Amniotic epithelial cell (primary cell): ENCODE measurements around the gene CLDN14.

ENCODE experiments used
- DNase-seq: peaks from one replicate; pipeline ENCODE4 v3.0.0-alpha.2; 2010; ENCODE audit warnings: low read depth

Gene CLDN14

GRCh38 chr21:36470294-36470693 lies 9.6 kb downstream of the CLDN14 start:
- no peak for DNase-seq

GRCh38 chr21:36466061-36466511 lies 13.8 kb downstream of the CLDN14 start:
- DNase-seq = no peak

DNA sequence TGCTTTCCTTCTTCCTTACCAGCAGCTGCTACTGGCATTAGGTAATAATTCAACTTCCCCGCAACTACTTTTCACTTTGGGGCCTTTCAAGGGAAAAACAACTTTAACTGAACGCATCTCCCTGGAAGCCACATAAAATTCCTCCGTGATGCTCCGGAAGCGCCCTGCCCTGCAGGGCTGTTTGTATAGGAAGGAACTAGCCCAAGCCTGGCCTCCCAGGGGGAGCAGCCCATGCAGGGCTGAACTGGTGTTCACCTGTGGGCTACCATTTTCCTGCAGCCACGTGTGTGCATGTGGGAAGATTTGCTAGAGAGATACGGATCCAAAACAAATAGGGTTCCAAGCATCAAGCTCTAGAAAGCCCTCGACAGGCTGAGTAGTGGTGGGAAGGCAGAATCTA lies 14.4 kb downstream of the CLDN14 start:
- DNase-seq = no peak

- DNase-seq = no peak
These were observed 15.3 kb downstream of the CLDN14 start for GRCh38 chr21:36464590-36464989.

DNA sequence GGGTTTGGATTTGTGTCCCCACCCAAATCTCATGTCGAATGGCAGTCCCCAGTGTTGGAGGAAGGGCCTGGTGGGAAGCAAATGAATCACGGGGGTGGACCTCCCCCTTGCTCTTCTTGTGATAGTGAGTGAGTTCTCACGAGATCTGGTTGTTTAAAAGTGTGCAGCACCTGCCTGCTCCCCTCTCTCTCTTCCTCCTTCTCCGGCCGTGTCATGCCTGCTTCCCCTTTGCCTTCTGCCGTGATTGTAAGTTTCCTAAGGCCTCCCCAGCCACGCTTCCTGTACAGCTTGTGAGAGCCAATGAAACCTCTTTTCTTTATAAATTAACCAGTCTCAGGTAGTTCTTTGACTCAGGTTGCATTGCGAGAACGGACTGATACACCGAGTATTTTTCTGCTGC lies 15.9 kb downstream of the CLDN14 start:
- DNase-seq = no peak

DNA sequence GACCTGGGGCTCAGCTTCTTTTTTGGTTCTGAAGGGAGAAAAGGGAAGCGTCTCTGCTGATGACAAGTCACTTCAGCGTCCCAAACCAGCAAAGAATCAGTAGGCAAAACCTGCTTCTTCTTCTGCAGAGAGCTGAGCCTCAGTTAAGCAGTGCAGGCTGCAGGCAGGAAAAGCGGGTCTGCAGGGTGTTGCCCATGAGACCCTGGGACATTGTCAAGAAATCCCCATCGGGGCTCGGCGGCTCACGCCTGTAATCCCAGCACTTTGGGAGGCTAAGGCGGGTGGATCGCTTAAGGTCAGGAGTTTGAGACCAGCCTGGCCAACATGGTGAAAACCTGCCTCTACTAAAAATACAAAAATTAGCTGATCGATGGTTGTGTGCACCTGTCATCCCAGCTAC lies 16.7 kb downstream of the CLDN14 start:
- no peak for DNase-seq

DNA sequence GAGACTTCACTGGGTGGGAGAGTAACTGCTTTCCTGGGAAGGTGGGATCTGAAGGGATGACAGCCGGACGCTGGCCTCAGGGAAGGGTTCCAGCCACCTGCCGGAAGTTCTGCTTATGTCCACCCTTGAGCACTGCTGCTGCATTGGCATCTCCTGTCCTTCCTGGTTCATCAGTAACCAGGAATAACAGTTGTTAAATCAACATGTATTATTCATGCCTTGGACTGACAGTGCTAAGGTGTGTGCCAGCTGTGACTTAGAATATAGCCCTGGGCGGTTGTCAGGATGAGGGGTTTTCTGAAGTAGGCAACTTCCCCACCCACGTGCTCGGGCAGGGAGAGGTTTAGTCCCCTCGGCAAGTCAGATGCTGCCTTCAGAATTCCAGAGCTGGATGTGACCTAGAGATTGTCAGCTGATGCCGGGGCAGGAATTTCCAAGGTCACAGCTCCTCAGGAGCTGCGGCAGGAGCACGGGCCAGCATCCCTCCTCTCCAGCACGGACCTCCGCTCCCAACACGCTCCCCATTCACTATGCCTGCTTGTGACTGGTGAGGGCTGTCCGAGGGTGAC lies 17.9 kb downstream of the CLDN14 start:
- no peak for DNase-seq

DNA sequence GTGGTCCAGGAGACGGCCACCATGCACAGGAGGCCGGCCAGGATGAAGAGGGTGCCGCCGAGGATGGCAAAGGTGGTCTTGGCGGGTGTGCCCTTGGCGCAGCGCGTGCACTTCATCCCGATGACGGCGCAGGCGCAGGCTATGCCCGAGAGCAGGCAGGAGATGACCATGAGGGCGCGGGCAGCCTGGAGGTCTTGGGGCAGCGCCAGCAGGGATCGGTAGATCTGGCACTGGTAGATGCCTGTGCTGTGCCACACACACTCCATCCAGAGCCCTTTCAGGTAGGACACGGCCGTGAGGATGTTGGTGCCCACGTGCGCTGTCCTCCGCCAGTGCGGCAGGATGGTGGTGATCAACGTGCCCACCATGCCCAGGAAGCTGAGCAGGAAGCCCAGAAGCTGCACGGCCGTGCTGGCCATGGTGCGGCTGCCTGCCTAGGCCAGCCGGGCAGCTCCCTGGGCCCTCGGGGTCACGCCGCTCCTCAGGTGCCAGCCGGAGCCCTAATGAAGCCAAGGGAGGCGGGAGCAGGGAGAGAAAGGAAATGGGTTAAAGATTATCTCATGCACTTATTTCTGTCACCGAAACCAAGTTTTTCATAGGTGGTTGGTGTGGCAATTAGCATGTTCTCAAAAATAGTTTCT lies 18.5 kb downstream of the CLDN14 start:
- no peak for DNase-seq

DNA sequence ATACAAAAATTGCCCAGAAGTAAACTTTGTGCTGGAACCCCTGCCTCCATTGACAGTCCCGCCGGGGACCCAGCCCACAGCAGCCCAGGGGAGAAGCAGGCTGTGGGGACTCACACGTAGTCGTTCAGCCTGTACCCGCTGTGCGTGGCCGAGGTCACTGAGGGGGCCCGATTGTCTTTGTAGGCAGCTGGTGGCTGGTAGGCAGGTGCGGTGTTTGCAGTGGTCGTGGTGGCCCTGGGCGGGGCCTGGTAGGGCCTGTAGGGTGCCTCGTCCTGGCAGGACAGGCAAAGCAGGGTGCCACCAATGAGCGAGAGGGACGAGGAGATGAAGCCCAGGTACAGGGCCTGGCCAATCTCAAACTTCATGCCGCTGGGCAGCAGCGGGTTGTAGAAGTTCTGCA lies 19.1 kb downstream of the CLDN14 start:
- DNase-seq = no peak

DNA sequence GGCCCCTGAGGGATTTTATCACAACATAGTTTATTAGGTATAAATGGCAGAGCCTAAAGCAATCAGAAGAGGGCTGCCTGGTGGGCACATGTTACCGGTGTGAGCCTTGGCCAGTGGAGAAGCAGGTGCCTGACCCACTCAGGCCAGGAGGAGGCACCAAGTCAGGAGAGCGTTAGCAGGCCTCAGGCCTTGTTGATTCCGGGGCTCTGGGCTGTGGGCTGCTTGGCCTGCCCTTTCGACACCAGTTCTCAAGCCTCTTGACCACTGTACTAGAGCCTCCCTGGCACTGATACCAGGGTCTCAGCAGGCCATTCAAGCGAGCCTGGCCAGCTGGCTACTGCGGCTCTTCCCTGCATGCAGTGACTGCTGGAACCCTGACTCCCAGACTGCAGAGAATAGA lies 20.8 kb downstream of the CLDN14 start:
- no peak for DNase-seq

DNA sequence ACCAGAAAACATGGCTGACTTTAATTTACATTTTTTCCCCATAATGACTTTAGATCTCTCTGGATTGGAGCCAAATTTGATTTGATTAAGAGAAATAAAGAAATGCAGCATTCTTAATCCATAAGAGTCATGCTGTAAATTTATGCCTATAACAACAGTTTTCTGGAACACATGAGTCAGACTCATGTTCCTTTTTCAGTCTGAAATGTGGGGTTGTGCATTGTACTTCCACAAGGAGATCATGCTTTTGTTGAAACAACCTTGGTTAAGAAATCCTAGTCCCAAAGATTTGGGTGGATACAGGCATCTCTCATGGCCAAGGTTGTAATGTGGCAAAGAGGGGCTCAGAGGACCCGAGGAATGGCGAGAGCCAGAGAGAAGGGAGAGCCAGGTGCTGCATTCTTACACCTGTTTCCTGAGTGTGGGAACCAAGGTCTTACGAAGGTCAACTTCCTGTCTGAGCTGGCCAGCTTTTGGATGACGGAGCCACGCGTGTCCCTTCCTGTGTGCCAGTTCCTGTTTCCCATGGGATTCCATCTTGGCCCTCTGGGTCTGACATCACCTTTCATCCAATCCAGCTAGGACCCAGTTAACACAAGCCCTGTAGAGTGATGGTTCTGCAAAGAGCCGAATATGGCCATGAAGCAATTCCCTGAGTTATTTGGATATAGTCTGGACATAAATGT lies 23.1 kb downstream of the CLDN14 start:
- DNase-seq = peak; percentile 40

- no peak for DNase-seq
These were observed 25.2 kb downstream of the CLDN14 start for GRCh38 chr21:36454706-36455105.

- DNase-seq = no peak
These were observed 25.8 kb downstream of the CLDN14 start for GRCh38 chr21:36454093-36454531.

DNA sequence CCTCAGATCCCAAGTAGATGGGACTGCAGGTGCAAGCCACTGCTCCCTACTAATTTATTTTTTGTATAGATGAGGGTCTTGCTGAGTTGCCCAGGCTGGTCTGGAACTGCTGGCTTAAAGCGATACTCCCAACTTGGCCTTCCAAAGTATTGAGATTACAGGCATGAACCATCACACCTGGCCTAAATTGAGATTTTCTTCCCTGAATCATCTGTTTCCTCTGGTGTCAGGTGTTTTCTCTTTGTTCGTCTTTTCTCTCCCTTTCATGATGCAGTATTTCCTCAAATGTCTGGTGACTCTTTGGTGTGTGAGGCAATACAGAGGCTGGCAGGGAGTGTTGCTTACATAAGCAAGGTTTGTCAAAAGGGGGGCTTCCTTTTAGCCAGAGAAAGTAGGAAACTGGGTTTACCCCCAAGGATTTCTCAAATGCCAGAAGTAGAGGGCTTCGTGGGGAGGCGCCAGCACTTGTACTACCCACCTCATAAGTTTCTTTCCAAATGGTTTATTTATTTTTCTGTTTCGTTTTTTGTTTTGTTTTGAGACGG lies 27.6 kb downstream of the CLDN14 start:
- DNase-seq = no peak

- no peak for DNase-seq
These were observed 28.4 kb downstream of the CLDN14 start for GRCh38 chr21:36451506-36451905.

GRCh38 chr21:36450511-36450910 lies 29.4 kb downstream of the CLDN14 start:
- peak; percentile 69 for DNase-seq

DNA sequence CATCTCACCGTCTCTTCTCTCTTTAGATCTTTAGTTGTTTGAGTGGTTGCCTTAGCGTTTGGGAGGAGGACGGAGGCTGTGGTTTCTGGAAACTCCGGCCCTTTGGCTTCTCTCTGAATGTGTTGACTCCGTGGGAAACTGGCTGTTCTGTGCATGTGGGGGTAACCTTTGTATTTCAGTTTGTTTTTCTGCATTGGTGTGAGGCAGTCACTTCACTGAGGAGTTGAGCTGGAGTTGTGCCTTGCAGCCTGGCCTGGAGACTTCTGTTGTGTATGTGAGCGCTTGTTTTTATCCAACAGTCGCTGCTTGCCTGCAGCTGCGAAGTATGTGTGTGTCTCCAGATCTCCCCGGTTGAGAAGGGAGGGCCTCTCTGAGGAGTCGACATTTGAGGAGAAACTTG lies 33.6 kb downstream of the CLDN14 start:
- DNase-seq = no peak

GRCh38 chr21:36441715-36442114 lies 38.2 kb downstream of the CLDN14 start:
- DNase-seq = no peak

DNA sequence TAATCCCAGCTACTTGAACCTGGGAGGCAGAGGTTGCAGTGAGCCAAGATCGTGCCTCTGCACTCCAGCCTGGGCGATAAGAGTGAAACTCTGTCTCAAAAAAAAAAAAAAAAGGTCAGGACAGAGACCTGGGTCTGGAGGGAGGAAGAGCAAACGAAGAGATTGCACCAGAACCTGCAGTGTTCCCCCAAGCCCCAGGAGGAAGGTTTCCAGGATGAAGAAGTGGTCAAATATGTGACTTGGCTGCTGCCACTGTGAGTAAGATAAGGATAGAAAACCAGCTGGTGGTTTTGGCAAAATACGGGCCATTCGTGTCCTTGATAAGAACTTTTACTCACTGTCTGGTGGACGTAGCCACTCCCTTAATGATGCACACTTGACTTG lies 42.2 kb downstream of the CLDN14 start:
- DNase-seq = peak; percentile 94

DNA sequence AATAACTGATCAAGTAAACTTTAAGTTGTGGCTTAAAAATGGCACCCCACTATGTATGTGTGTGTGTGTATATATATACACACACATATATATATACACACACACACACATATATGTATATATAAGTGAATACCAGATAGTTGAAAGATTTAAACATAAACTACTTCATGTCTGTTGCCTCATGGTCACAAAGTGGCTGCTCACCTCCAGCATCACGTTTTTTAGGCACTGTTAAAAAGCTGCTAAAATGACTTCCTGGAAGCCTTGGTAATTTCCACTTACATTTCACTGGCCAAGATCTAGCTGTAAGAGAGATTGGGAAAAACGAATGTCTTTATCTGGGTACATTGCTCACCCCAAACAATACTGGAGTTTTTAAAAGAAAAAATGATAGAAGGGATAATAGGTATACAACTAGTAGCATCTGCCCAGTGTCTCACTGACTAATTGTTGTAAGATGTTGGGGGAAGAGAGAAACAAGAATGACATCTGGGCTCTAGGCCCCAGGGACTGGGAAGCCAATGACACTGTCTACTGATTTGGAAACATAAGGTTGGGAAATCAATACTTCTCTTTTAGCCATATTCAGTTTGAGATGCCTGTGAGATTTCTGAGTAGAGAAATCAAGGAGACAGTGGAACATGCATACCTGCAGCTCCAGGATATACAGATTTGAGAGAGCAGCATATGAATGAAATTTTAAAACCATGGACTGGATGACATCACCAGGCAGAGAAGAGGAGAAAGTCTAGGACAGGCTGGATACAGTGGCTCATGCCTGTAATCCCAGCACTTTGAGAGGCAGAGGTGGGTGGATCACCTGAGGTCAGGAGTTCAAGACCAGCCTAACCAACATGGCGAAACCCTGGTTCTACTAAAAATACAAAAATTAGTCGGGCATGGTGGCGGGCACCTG lies 42.8 kb downstream of the CLDN14 start:
- no peak for DNase-seq

- no peak for DNase-seq
These were observed 45.8 kb downstream of the CLDN14 start for GRCh38 chr21:36434144-36434543.

DNA sequence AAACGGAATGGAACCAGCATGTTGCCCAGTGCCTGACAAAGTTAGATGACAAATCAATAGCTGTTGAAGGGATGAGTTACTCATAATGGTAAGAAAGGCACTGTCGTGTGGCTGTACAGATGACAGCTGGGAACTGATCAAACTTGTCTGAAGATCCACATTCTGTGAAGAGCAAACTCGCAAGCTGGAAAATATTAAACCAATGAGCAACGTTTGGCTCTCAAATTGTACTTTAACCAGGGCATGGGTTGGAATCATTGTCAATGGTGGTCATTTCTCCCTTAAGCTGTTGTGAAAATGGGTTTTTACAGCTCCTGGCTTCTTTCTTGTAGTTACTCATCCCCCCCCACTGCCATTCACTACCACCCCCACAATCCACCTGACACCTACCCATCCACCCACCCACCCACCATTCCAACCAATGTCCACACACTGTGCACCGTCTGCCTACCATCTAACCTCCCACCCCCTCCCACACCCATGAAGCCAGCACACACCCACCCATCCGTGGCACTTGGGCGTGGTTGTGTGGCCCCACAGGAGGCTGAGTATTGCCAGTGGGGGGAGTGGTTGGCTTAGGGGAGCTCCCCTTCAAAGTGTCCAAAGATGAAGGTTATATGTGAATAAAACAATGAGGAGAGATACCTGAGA lies 46.7 kb downstream of the CLDN14 start:
- no peak for DNase-seq
